ENCODE measurements around the gene KDM1A.

KDM1A gene

GRCh38 chr1:23101887-23102286 is 82.6 kb downstream of the KDM1A start:
- no peaks in the 10 kb centered on the region for H3K9me3 ChIP-seq (ENCODE audit: control insufficient read depth, low read length)
- no peaks in the 10 kb centered on the region for H3K36me3 ChIP-seq (ENCODE audit: control insufficient read depth, insufficient read depth, low read length)
- H3K4me1 ChIP-seq (ENCODE audit: control insufficient read depth, insufficient read depth, low read length), result peaks cover 17% of the 10 kb centered on the region
- H3K9ac ChIP-seq (ENCODE audit: low read length), result no peak overlapping the region
- H3K27me3 ChIP-seq (ENCODE audit: control insufficient read depth, insufficient read depth, low read length), result no peaks in the 10 kb centered on the region
- no peak overlapping the region for H3K4me3 ChIP-seq (ENCODE audit: low read length)

DNA sequence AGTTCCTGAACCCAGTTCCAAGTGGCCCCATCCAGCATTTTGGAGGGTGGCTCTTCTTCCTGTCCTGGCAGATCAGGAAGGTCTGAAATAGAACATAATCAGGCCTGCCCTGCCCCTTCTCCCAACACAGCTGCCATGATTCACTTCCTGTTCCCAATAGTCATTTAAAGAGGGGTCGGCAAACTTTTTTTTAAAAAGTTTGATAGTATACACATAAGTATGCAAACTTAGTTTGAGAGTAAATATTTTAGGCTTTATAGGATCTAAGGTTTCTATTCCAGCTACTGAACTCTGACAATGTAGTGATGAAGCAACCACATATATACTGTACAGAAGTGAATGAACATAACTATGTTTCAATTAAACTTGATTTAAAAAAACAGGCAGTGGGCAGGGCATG is 83.0 kb downstream of the KDM1A start:
- Histone ChIP-seq H3K27me3 (ENCODE audit: control insufficient read depth, insufficient read depth, low read length) (no peaks in the 10 kb centered on the region), H3K36me3 (ENCODE audit: control insufficient read depth, insufficient read depth, low read length) (no peaks in the 10 kb centered on the region), H3K9me3 (ENCODE audit: control insufficient read depth, low read length) (no peaks in the 10 kb centered on the region), H3K4me1 (ENCODE audit: control insufficient read depth, insufficient read depth, low read length) (peaks cover 17% of the 10 kb centered on the region), H3K9ac (ENCODE audit: low read length) (no peak overlapping the region), H3K4me3 (ENCODE audit: low read length) (no peak overlapping the region)

DNA sequence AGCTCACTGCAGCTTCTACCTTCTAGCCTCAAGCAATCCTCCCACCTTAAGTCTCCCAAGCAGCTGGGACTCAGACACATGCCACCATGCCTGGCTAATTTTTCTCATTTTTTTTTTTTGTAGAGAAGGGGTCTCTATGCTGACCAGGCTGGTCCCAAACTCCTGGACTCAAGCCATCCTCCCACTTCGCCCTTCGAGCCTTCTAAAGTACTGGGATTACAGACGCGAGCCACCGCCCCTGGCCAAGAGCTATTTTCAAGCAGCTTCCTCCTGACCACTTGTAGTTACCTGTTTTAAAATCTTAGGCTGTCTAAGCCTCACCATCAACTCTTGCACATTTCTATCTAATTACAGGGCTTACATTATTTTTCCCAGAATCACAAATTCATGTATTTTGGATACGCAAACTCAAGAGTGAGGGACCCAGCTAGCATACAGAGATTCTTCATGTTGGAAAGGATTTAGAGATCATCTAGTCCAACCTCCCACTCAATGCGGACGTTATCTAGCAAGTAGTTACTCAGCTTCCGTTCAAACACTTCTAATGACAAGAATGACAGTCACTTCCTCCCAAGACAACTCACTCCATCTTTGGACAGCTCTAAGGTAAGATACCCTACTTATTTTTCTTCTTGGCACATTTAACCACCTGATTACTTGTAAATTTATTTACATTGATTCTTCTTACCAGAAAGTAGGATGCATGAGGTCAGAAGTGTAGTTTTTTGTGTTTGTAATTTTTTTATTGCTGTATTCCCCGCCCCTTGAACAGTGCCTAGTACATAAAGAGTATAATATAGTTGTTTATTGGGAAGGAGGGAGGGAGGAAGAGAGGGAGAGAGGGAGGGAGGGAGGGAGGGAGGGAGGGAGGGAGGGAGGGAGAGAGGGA is 84.0 kb downstream of the KDM1A start:
- Histone ChIP-seq H3K4me1 (ENCODE audit: control insufficient read depth, insufficient read depth, low read length) (peaks cover 17% of the 10 kb centered on the region), H3K9me3 (ENCODE audit: control insufficient read depth, low read length) (no peaks in the 10 kb centered on the region), H3K4me3 (ENCODE audit: low read length) (no peak overlapping the region), H3K9ac (ENCODE audit: low read length) (no peak overlapping the region), H3K27me3 (ENCODE audit: control insufficient read depth, insufficient read depth, low read length) (no peaks in the 10 kb centered on the region), H3K36me3 (ENCODE audit: control insufficient read depth, insufficient read depth, low read length) (no peaks in the 10 kb centered on the region)

DNA sequence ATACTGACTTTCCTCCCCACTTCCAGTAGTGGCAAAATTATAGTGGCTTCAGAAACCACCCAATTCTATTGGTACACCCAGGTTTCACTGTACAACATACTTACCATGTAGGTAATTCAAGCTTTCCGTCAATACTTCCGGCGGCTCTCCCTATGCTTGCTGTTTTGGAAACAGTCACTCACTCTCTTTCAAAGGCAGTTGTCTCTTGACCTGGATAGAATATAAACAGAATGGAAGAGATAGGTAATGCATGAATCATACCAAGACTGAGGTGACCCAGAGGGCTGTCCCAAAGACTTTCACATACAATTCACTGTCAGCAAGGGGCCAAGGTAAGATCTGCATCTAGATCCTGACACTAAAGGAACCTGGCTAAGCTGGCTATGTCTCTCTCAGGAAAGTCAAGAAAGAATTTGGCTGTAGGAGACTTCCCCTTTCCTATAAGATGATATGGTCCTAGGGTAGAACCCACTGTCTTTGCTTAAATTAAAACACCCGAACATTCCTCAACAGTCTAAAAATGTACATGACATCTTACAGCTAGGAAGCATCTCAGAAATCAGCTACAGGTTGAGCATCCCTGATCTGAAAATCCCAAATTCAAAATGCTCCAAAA is 89.8 kb downstream of the KDM1A start:
- Histone ChIP-seq H3K9me3 (ENCODE audit: control insufficient read depth, low read length) (no peaks in the 10 kb centered on the region), H3K4me1 (ENCODE audit: control insufficient read depth, insufficient read depth, low read length) (no peaks in the 10 kb centered on the region), H3K27me3 (ENCODE audit: control insufficient read depth, insufficient read depth, low read length) (no peaks in the 10 kb centered on the region), H3K36me3 (ENCODE audit: control insufficient read depth, insufficient read depth, low read length) (no peaks in the 10 kb centered on the region), H3K9ac (ENCODE audit: low read length) (no peak overlapping the region), H3K4me3 (ENCODE audit: low read length) (no peak overlapping the region)

DNA sequence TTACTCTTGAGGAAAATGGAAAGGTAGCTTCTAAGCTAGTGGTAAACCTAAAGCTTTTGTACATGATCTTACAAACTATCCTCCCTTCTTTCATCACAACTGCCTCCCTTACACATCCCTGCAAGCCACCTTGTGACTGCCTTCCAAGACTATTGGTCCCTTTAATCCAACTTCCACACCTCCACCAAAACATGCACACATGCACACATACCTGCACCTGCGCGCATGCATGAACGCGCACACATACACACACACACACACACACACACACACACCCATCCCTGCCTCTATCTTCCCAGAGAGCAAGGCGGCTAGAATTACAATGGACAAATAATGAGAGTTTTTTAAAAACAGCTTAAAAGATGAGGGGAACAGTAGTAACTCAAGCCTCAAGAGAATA is 91.1 kb downstream of the KDM1A start:
- H3K27me3 ChIP-seq (ENCODE audit: control insufficient read depth, insufficient read depth, low read length), result no peaks in the 10 kb centered on the region
- no peaks in the 10 kb centered on the region for H3K9me3 ChIP-seq (ENCODE audit: control insufficient read depth, low read length)
- H3K4me1 ChIP-seq (ENCODE audit: control insufficient read depth, insufficient read depth, low read length), result peaks cover 5% of the 10 kb centered on the region
- H3K4me3 ChIP-seq (ENCODE audit: low read length), result no peak overlapping the region
- no peak overlapping the region for H3K9ac ChIP-seq (ENCODE audit: low read length)
- no peaks in the 10 kb centered on the region for H3K36me3 ChIP-seq (ENCODE audit: control insufficient read depth, insufficient read depth, low read length)

GRCh38 chr1:23111600-23112535 is 92.6 kb downstream of the KDM1A start:
- no peak overlapping the region for H3K4me3 ChIP-seq (ENCODE audit: low read length)
- H3K27me3 ChIP-seq (ENCODE audit: control insufficient read depth, insufficient read depth, low read length), result no peaks in the 10 kb centered on the region
- no peaks in the 10 kb centered on the region for H3K36me3 ChIP-seq (ENCODE audit: control insufficient read depth, insufficient read depth, low read length)
- no peak overlapping the region for H3K9ac ChIP-seq (ENCODE audit: low read length)
- H3K4me1 ChIP-seq (ENCODE audit: control insufficient read depth, insufficient read depth, low read length), result peaks cover 5% of the 10 kb centered on the region
- no peaks in the 10 kb centered on the region for H3K9me3 ChIP-seq (ENCODE audit: control insufficient read depth, low read length)

GRCh38 chr1:23114424-23115079 is 95.3 kb downstream of the KDM1A start:
- H3K4me3 ChIP-seq (ENCODE audit: low read length), result no peak overlapping the region
- H3K4me1 ChIP-seq (ENCODE audit: control insufficient read depth, insufficient read depth, low read length), result peaks cover 11% of the 10 kb centered on the region
- H3K36me3 ChIP-seq (ENCODE audit: control insufficient read depth, insufficient read depth, low read length), result no peaks in the 10 kb centered on the region
- no peaks in the 10 kb centered on the region for H3K27me3 ChIP-seq (ENCODE audit: control insufficient read depth, insufficient read depth, low read length)
- no peak overlapping the region for H3K9ac ChIP-seq (ENCODE audit: low read length)
- H3K9me3 ChIP-seq (ENCODE audit: control insufficient read depth, low read length), result no peaks in the 10 kb centered on the region

- Histone ChIP-seq H3K36me3 (ENCODE audit: control insufficient read depth, insufficient read depth, low read length) (no peaks in the 10 kb centered on the region), H3K9me3 (ENCODE audit: control insufficient read depth, low read length) (no peaks in the 10 kb centered on the region), H3K4me3 (ENCODE audit: low read length) (no peak overlapping the region), H3K9ac (ENCODE audit: low read length) (no peak overlapping the region), H3K27me3 (ENCODE audit: control insufficient read depth, insufficient read depth, low read length) (no peaks in the 10 kb centered on the region), H3K4me1 (ENCODE audit: control insufficient read depth, insufficient read depth, low read length) (peaks cover 12% of the 10 kb centered on the region)
Observed at GRCh38 chr1:23116216-23116836, 97.1 kb downstream of the KDM1A start.

- no peak overlapping the region for H3K9ac ChIP-seq (ENCODE audit: low read length)
- no peaks in the 10 kb centered on the region for H3K9me3 ChIP-seq (ENCODE audit: control insufficient read depth, low read length)
- no peaks in the 10 kb centered on the region for H3K27me3 ChIP-seq (ENCODE audit: control insufficient read depth, insufficient read depth, low read length)
- no peak overlapping the region for H3K4me3 ChIP-seq (ENCODE audit: low read length)
- H3K36me3 ChIP-seq (ENCODE audit: control insufficient read depth, insufficient read depth, low read length), result no peaks in the 10 kb centered on the region
- H3K4me1 ChIP-seq (ENCODE audit: control insufficient read depth, insufficient read depth, low read length), result peaks cover 14% of the 10 kb centered on the region
Observed at GRCh38 chr1:23116921-23117699, 97.8 kb downstream of the KDM1A start.

GRCh38 chr1:23118407-23118806 is 99.1 kb downstream of the KDM1A start:
- no peak overlapping the region for H3K9ac ChIP-seq (ENCODE audit: low read length)
- H3K9me3 ChIP-seq (ENCODE audit: control insufficient read depth, low read length), result no peaks in the 10 kb centered on the region
- H3K4me3 ChIP-seq (ENCODE audit: low read length), result no peak overlapping the region
- H3K27me3 ChIP-seq (ENCODE audit: control insufficient read depth, insufficient read depth, low read length), result no peaks in the 10 kb centered on the region
- peaks cover 23% of the 10 kb centered on the region for H3K4me1 ChIP-seq (ENCODE audit: control insufficient read depth, insufficient read depth, low read length)
- H3K36me3 ChIP-seq (ENCODE audit: control insufficient read depth, insufficient read depth, low read length), result no peaks in the 10 kb centered on the region

Data from mucosa of stomach (tissue), 1 donor.